ENCODE results near the gene FBXO2.

Gene FBXO2

GRCh38 chr1:11671544-11672286, 17.5 kb upstream of the FBXO2 start:
- POLR2A ChIA-PET = interaction anchor here (1.2 kb wide), 1 partner anchor 9 kb away, joined by 3 read pairs; the partner anchor contains the start of gene MAD2L2
- TF ChIP-seq ELF4 (IDR thresholded peaks at IDR 0.05) (no peak), PKNOX1 (IDR thresholded peaks at IDR 0.05) (no peak), ZNF384 (IDR thresholded peaks at IDR 0.05) (no peak), SP1 (IDR thresholded peaks at IDR 0.05) (no peak), HDGF (IDR thresholded peaks at IDR 0.05; ENCODE audit: borderline replicate concordance) (no peak), FOXM1 (IDR thresholded peaks at IDR 0.05; ENCODE audit: borderline replicate concordance) (no peak), SUZ12 (IDR thresholded peaks at IDR 0.05) (no peak), L3MBTL2 (conservative IDR thresholded peaks at IDR 0.05) (no peak), ARNT (IDR thresholded peaks at IDR 0.05) (no peak), FOXA1 (IDR thresholded peaks at IDR 0.05) (no peak), NFRKB (IDR thresholded peaks at IDR 0.05) (no peak), FOXK2 (IDR thresholded peaks at IDR 0.05) (no peak), BHLHE40 (IDR thresholded peaks at IDR 0.05; ENCODE audit: borderline replicate concordance) (no peak), LEF1 (IDR thresholded peaks at IDR 0.05; ENCODE audit: borderline replicate concordance) (no peak), CTBP1 (IDR thresholded peaks at IDR 0.05; ENCODE audit: borderline replicate concordance) (no peak), TARDBP (IDR thresholded peaks at IDR 0.05) (no peak)
- CTCF ChIA-PET = no interaction called here
- no peak for DNase-seq (ENCODE audit: extremely low spot score)

- no peak for DNase-seq (ENCODE audit: extremely low spot score)
- ChIA-PET CTCF (no interaction called here), POLR2A (interaction anchor here (1.2 kb wide), 1 partner anchor 9 kb away, joined by 3 read pairs; the partner anchor contains the start of gene MAD2L2)
- no peak for TF ChIP-seq BHLHE40 (IDR thresholded peaks at IDR 0.05; ENCODE audit: borderline replicate concordance)
- TF ChIP-seq SUZ12 (IDR thresholded peaks at IDR 0.05) = no peak
- no peak for TF ChIP-seq TARDBP (IDR thresholded peaks at IDR 0.05)
- no peak for TF ChIP-seq PKNOX1 (IDR thresholded peaks at IDR 0.05)
- TF ChIP-seq ARNT (IDR thresholded peaks at IDR 0.05) = no peak
- TF ChIP-seq ELF4 (IDR thresholded peaks at IDR 0.05) = no peak
- no peak for TF ChIP-seq FOXK2 (IDR thresholded peaks at IDR 0.05)
- TF ChIP-seq HDGF (IDR thresholded peaks at IDR 0.05; ENCODE audit: borderline replicate concordance) = no peak
- no peak for TF ChIP-seq FOXA1 (IDR thresholded peaks at IDR 0.05)
- no peak for TF ChIP-seq ZNF384 (IDR thresholded peaks at IDR 0.05)
- no peak for TF ChIP-seq LEF1 (IDR thresholded peaks at IDR 0.05; ENCODE audit: borderline replicate concordance)
- no peak for TF ChIP-seq FOXM1 (IDR thresholded peaks at IDR 0.05; ENCODE audit: borderline replicate concordance)
- no peak for TF ChIP-seq NFRKB (IDR thresholded peaks at IDR 0.05)
- TF ChIP-seq L3MBTL2 (conservative IDR thresholded peaks at IDR 0.05) = no peak
- no peak for TF ChIP-seq SP1 (IDR thresholded peaks at IDR 0.05)
- TF ChIP-seq CTBP1 (IDR thresholded peaks at IDR 0.05; ENCODE audit: borderline replicate concordance) = no peak
Observed at GRCh38 chr1:11671205-11671543, 16.9 kb upstream of the FBXO2 start.

- DNase-seq (ENCODE audit: extremely low spot score) = no peak
- CTCF ChIA-PET = no interaction called here
- POLR2A ChIA-PET = interaction anchor here (1.2 kb wide), 1 partner anchor 10 kb away, joined by 3 read pairs; the partner anchor contains the start of gene MAD2L2
Observed at GRCh38 chr1:11670747-11671146, 16.5 kb upstream of the FBXO2 start.

GRCh38 chr1:11668516-11668915, 14.3 kb upstream of the FBXO2 start:
- no peak for DNase-seq (ENCODE audit: extremely low spot score)
- CTCF ChIA-PET = no interaction called here
- POLR2A ChIA-PET = no interaction called here
- TF ChIP-seq FOXA1 (IDR thresholded peaks at IDR 0.05) = no peak
- TF ChIP-seq BHLHE40 (IDR thresholded peaks at IDR 0.05; ENCODE audit: borderline replicate concordance) = no peak
- no peak for TF ChIP-seq LEF1 (IDR thresholded peaks at IDR 0.05; ENCODE audit: borderline replicate concordance)
- TF ChIP-seq CTBP1 (IDR thresholded peaks at IDR 0.05; ENCODE audit: borderline replicate concordance) = no peak
- TF ChIP-seq ELF4 (IDR thresholded peaks at IDR 0.05) = no peak
- no peak for TF ChIP-seq TARDBP (IDR thresholded peaks at IDR 0.05)

More at GRCh38 chr1:11670747-11671146, 16.5 kb upstream of the FBXO2 start:
- TF ChIP-seq LEF1 (IDR thresholded peaks at IDR 0.05; ENCODE audit: borderline replicate concordance) (no peak), HDGF (IDR thresholded peaks at IDR 0.05; ENCODE audit: borderline replicate concordance) (no peak), FOXM1 (IDR thresholded peaks at IDR 0.05; ENCODE audit: borderline replicate concordance) (no peak), ZNF384 (IDR thresholded peaks at IDR 0.05) (no peak), PKNOX1 (IDR thresholded peaks at IDR 0.05) (no peak), ELF4 (IDR thresholded peaks at IDR 0.05) (no peak), SUZ12 (IDR thresholded peaks at IDR 0.05) (no peak), ARNT (IDR thresholded peaks at IDR 0.05) (no peak), NFRKB (IDR thresholded peaks at IDR 0.05) (no peak), L3MBTL2 (conservative IDR thresholded peaks at IDR 0.05) (no peak), FOXA1 (IDR thresholded peaks at IDR 0.05) (no peak), CTBP1 (IDR thresholded peaks at IDR 0.05; ENCODE audit: borderline replicate concordance) (no peak), BHLHE40 (IDR thresholded peaks at IDR 0.05; ENCODE audit: borderline replicate concordance) (no peak), TARDBP (IDR thresholded peaks at IDR 0.05) (no peak), SP1 (IDR thresholded peaks at IDR 0.05) (no peak), FOXK2 (IDR thresholded peaks at IDR 0.05) (no peak)

GRCh38 chr1:11664336-11665065, 10.3 kb upstream of the FBXO2 start:
- TF ChIP-seq PKNOX1 (IDR thresholded peaks at IDR 0.05) = no peak
- no peak for TF ChIP-seq ELF4 (IDR thresholded peaks at IDR 0.05)
- TF ChIP-seq FOXK2 (IDR thresholded peaks at IDR 0.05) = no peak
- no peak for TF ChIP-seq SP1 (IDR thresholded peaks at IDR 0.05)
- TF ChIP-seq SUZ12 (IDR thresholded peaks at IDR 0.05) = no peak
- TF ChIP-seq LEF1 (IDR thresholded peaks at IDR 0.05; ENCODE audit: borderline replicate concordance) = no peak
- no peak for TF ChIP-seq BHLHE40 (IDR thresholded peaks at IDR 0.05; ENCODE audit: borderline replicate concordance)
- TF ChIP-seq FOXA1 (IDR thresholded peaks at IDR 0.05) = no peak
- no peak for TF ChIP-seq ZNF384 (IDR thresholded peaks at IDR 0.05)
- no peak for TF ChIP-seq HDGF (IDR thresholded peaks at IDR 0.05; ENCODE audit: borderline replicate concordance)
- DNase-seq (ENCODE audit: extremely low spot score) = no peak
- POLR2A ChIA-PET = interaction anchor here (1.0 to 1.2 kb wide), 3 partner anchors 10 to 16 kb away, joined by 3 to 4 read pairs (median 4); partner anchors contain the start of genes FBXO2, FBXO44 and MAD2L2
- CTCF ChIA-PET = interaction anchor here (0.6 to 1.8 kb wide), 10 partner anchors 9 to 380 kb away, joined by 3 to 7 read pairs (median 4); no protein-coding TSS in a partner anchor
